GM21381 (cell line): ENCODE data around the gene METTL14.
"Not testable (repeated sequence)": the region's sequence is repeated elsewhere in the genome, so short reads cannot be mapped to it uniquely, and the experiment has no call there.

ENCODE experiments used
- ATAC-seq: cut with Tn5 transposase; IDR thresholded peaks from one replicate; pipeline ENCODE4 v1.9.1; 2021; ENCODE audit warnings: mild to moderate bottlenecking, moderate library complexity; ENCODE audit not compliant: unreplicated experiment

METTL14 gene

GRCh38 chr4:118684873-118685811 is at the start of gene METTL14:
Gene METTL14 (plus strand): TSS chr4:118685392. CDS start chr4:118685535, 143 bp downstream.
- peak; percentile 100 for ATAC-seq

GRCh38 chr4:118636126-118636525 is 49.1 kb upstream of the METTL14 start:
- ATAC-seq, result not testable (repeated sequence)

- ATAC-seq, result not testable (repeated sequence)
Measured at GRCh38 chr4:118664665-118665064, 20.5 kb upstream of the METTL14 start.

- ATAC-seq, result not testable (repeated sequence)
Measured at GRCh38 chr4:118669220-118669619, 16.0 kb upstream of the METTL14 start.

GRCh38 chr4:118670968-118671367 is 14.2 kb upstream of the METTL14 start:
- ATAC-seq, result not testable (repeated sequence)

GRCh38 chr4:118676128-118676527 is 9.1 kb upstream of the METTL14 start:
- ATAC-seq, result no peak

GRCh38 chr4:118680808-118681207 is 4.4 kb upstream of the METTL14 start:
- no peak for ATAC-seq

- ATAC-seq, result no peak
Measured at GRCh38 chr4:118682928-118683327, 2.3 kb upstream of the METTL14 start.

GRCh38 chr4:118683513-118683912 is 1.7 kb upstream of the METTL14 start:
- ATAC-seq, result no peak

GRCh38 chr4:118703118-118703517 is 17.9 kb downstream of the METTL14 start:
- ATAC-seq, result no peak

GRCh38 chr4:118711052-118711451 is 25.9 kb downstream of the METTL14 start:
- no peak for ATAC-seq

GRCh38 chr4:118712872-118713271 is 27.7 kb downstream of the METTL14 start:
- no peak for ATAC-seq

GRCh38 chr4:118714682-118715081 is 29.5 kb downstream of the METTL14 start:
- no peak for ATAC-seq

- ATAC-seq, result no peak
Measured at GRCh38 chr4:118716304-118716703, 31.1 kb downstream of the METTL14 start.

GRCh38 chr4:118718511-118719170 is 33.4 kb downstream of the METTL14 start:
- ATAC-seq, result no peak

- no peak for ATAC-seq
Measured at GRCh38 chr4:118721752-118722151, 36.6 kb downstream of the METTL14 start.

- ATAC-seq, result no peak
Measured at GRCh38 chr4:118723369-118723768, 38.2 kb downstream of the METTL14 start.

- no peak for ATAC-seq
Measured at GRCh38 chr4:118727360-118727759, 42.2 kb downstream of the METTL14 start.

GRCh38 chr4:118729287-118730286 is 44.4 kb downstream of the METTL14 start:
- no peak for ATAC-seq

- no peak for ATAC-seq
Measured at GRCh38 chr4:118730683-118731082, 45.5 kb downstream of the METTL14 start.
